Muscle layer of colon (tissue), 2 donors: ENCODE data around the gene GPRC5D.
A peak's percentile ranks its signal among the peaks of the same experiment; 100 is the strongest.

Experiments used
- H3K27ac ChIP-seq: one replicate; pipeline ENCODE4 v1.7.0; 2013; ENCODE audit warnings: low read depth, mild to moderate bottlenecking, low read length, moderate library complexity
- H3K27me3 ChIP-seq, 2 donors: one replicate each; pipeline ENCODE4 v1.7.0; 2013; ENCODE audit warnings: low read length in 2 of 2, mild to moderate bottlenecking in 2 of 2; ENCODE audit not compliant: insufficient read depth in 2 of 2, control insufficient read depth in 1 of 2
- H3K36me3 ChIP-seq: one replicate; pipeline ENCODE4 v1.7.0; 2013; ENCODE audit warnings: mild to moderate bottlenecking, low read length; ENCODE audit not compliant: insufficient read depth
- H3K4me1 ChIP-seq: one replicate; pipeline ENCODE4 v1.7.0; 2013; ENCODE audit warnings: mild to moderate bottlenecking, low read length; ENCODE audit not compliant: insufficient read depth
- H3K4me3 ChIP-seq, 2 donors: one replicate each; pipeline ENCODE4 v1.7.0; 2013; ENCODE audit warnings: low read length in 2 of 2, low read depth in 1 of 2, mild to moderate bottlenecking in 1 of 2, moderate library complexity in 1 of 2
- H3K9ac ChIP-seq: one replicate; pipeline ENCODE4 v1.7.0; 2013; ENCODE audit warnings: low read length
- H3K9me3 ChIP-seq: one replicate; pipeline ENCODE4 v1.7.0; 2013; ENCODE audit warnings: mild to moderate bottlenecking, low read length
- donor health status: abdominal sarcoma.
- donor health status: Adenocarcinoma of cecum.

The GPRC5D gene

DNA sequence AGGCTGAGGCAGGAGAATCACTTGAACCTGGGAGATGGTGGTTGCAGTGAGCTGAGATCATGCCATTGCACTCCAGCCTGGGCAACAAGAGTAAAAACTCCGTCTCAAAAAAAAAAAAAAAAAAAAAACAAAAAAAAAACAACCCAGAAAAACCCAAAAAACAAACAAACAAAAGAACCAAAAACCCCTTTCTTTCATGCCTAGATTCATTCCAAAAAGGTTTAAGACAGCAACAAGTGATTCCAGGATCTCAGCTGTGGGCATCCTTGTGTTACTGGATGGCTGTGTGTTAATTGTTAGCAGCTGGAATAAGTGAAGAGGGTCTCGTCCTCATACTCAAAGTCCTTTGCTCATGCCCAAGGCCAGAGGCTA lies 51.2 kb downstream of the GPRC5D start:
- Histone ChIP-seq H3K27me3 (no peaks in the 10 kb centered on the region), H3K4me1 (peaks cover 6% of the 10 kb centered on the region), H3K9ac (no peak overlapping the region), H3K36me3 (no peaks in the 10 kb centered on the region), H3K9me3 (no peaks in the 10 kb centered on the region), H3K4me3 (no peak overlapping the region), H3K27ac (no peak overlapping the region)

DNA sequence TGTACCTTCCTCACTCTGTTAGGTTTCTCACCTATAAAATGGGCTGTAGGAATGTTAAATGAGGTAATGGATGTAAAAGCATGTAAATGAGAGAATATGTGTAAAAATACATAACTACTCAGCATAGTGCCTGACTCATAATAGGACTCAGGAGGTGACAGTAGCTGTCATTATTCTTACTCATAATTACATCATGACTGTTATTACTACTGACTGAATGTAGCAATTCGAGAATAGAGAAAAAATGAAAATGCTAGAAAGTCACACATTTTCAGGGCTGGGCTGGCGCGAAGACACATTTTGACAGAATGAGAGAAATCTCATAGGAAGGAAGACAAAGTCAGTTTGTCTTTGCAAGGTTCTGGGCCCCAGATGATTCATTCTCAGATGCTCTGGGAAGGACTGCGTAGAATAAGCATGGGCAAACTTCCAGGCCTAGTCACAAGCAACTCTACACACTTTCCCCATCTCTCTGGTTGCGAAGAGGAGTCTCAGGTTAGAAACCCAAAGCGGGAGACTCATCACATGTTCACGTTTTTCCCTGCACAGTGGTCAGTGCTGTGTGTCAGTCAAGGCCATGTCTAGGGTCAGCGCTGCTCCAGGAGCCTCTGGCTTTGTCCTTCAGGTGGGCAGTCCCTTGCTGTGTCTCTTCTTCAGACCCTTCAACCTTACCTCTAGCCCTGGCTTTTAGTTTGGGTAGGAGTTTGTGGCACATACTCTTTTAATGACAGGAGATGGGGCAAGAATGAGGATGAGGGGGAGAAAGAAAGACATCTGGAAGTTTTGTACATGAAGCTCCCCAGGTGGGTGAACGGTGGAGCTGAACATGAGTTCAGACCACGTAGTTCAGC lies 52.2 kb downstream of the GPRC5D start:
- no peaks in the 10 kb centered on the region for H3K36me3 ChIP-seq
- no peaks in the 10 kb centered on the region for H3K27me3 ChIP-seq
- H3K9me3 ChIP-seq = no peaks in the 10 kb centered on the region
- H3K27ac ChIP-seq = no peak overlapping the region
- H3K4me3 ChIP-seq = no peak overlapping the region
- H3K4me1 ChIP-seq = peaks cover 6% of the 10 kb centered on the region
- no peak overlapping the region for H3K9ac ChIP-seq

DNA sequence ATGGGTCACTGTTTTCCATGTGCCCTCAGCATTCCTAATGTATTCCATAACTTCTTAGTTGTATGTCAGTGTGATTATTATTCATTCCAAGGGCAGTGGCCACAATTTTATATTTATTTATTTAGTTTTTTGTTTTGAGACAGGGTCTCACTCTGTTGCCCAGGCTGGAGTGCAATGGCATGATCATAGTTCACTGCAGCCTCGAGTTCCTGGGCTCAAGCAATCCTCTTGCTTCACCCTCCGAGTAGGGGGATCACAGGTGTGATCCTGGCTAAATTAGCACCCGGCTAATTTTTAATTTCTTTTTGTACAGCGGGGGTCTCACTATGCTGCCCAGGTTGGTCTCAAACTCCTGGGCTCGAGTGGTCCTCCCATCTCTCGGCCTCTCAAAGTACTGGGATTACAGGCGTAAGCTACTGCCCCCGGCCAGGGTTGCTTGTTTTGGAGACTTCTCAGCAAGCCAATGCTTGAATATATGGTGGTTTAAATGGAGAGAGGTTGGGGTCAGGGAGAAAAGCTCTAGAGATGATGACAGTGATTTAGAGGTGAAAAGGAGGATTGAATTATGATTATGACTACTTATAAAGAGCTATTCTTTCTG lies 53.0 kb downstream of the GPRC5D start:
- Histone ChIP-seq H3K27me3 (no peaks in the 10 kb centered on the region), H3K36me3 (no peaks in the 10 kb centered on the region), H3K9me3 (no peaks in the 10 kb centered on the region), H3K4me3 (no peak overlapping the region), H3K4me1 (peaks cover 6% of the 10 kb centered on the region), H3K9ac (no peak overlapping the region), H3K27ac (no peak overlapping the region)

DNA sequence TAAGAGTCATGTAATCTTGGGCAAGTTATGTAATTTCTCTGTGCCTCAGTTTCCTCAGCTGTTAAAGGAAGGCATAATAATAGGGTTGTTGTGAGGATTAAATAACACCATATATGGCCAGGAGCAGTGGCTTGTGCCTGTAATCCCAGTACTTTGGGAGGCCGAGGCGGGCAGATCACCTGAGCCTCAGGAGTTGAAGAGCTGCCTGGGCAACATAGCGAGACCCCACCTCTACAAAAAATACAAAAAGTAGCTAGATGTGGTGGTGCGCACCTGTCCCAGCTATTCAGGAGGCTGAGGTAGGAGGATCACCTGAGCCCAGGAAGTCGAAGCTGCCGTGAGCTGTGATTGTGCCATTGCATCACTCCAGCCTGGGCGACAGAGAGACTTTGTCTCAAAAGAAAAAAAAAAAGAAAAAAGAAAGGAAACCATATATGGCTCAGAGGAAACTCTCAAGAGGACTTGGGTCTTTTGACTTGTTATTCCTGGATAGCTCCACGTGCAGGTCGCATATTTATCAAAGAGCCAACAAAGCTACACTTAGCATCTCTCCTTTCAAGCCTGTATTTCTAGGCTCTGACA lies 53.7 kb downstream of the GPRC5D start:
- H3K36me3 ChIP-seq = no peaks in the 10 kb centered on the region
- no peaks in the 10 kb centered on the region for H3K27me3 ChIP-seq
- H3K9me3 ChIP-seq = no peaks in the 10 kb centered on the region
- no peak overlapping the region for H3K27ac ChIP-seq
- no peak overlapping the region for H3K9ac ChIP-seq
- H3K4me3 ChIP-seq = no peak overlapping the region
- peaks cover 6% of the 10 kb centered on the region for H3K4me1 ChIP-seq

DNA sequence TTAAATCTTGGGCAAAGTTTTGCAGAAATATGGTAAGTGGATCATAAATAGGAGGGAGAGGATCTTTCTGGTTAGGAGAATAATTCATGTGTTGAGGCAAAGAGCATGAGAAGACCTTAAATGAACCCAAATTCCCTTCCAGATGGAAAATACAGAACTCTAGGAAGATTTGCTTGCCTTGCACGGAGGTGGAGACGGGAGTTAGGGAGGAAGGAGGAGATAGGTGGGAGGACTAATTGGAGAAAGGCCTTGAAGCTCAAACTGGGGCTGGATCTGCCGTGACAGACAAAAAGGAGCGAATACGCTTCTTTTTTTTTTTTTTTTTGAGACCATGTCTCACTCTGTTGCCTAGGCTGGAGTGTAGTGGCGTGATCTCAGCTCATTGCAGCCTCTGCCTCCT lies 54.7 kb downstream of the GPRC5D start:
- H3K27ac ChIP-seq = no peak overlapping the region
- no peak overlapping the region for H3K9ac ChIP-seq
- no peaks in the 10 kb centered on the region for H3K9me3 ChIP-seq
- no peaks in the 10 kb centered on the region for H3K36me3 ChIP-seq
- peaks cover 6% of the 10 kb centered on the region for H3K4me1 ChIP-seq
- no peaks in the 10 kb centered on the region for H3K27me3 ChIP-seq
- no peak overlapping the region for H3K4me3 ChIP-seq

DNA sequence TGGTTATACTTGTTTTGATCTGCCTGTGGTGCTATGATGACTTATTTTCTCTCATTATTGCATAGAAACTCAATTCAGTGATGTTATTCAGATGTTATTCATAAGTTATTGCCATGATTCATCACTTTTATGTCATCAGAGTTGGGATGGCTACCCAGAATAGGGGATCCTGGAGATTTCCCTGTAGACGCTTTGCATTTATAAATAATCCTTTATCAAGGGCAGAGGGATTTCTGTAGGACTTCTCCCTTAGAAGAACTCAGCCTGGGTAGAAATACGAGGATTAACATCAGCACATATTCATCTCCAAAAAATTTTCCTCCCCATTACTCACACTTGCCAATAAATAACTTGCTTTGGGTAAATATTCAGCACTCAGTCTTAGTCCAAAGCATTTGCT lies 55.7 kb downstream of the GPRC5D start:
- H3K27ac ChIP-seq = no peak overlapping the region

DNA sequence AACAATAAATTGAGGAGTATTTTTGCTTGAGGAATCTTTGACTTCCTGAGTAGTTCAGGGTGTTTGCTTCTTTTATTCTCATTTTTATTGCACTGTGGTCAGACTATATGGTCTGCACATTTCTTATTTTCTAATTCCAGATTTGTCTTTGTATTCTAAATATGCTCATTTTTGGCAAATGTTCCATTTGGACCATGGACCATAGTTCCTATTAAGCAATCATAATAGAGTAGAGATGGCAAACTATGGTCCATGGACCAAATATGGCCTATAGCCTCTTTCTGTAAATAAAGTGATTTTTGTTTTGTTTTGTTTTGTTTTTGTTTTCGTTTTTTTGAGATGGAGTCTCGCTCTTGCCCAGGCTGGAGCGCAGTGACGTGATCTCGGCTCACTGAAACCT lies 58.5 kb downstream of the GPRC5D start:
- H3K4me3 ChIP-seq = no peak overlapping the region
- peaks cover 0 to 10% of the 10 kb centered on the region in 2 donors for H3K27me3 ChIP-seq
- no peaks in the 10 kb centered on the region for H3K9me3 ChIP-seq
- no peaks in the 10 kb centered on the region for H3K36me3 ChIP-seq
- H3K27ac ChIP-seq = no peak overlapping the region
- H3K9ac ChIP-seq = no peak overlapping the region
- peaks cover 4% of the 10 kb centered on the region for H3K4me1 ChIP-seq

More for the DNA sequence above, 55.7 kb downstream of the GPRC5D start:
- Histone ChIP-seq H3K36me3 (no peaks in the 10 kb centered on the region), H3K9me3 (no peaks in the 10 kb centered on the region), H3K27me3 (peaks cover 0 to 4% of the 10 kb centered on the region in 2 donors), H3K4me1 (peaks cover 6% of the 10 kb centered on the region), H3K9ac (no peak overlapping the region), H3K4me3 (no peak overlapping the region)

DNA sequence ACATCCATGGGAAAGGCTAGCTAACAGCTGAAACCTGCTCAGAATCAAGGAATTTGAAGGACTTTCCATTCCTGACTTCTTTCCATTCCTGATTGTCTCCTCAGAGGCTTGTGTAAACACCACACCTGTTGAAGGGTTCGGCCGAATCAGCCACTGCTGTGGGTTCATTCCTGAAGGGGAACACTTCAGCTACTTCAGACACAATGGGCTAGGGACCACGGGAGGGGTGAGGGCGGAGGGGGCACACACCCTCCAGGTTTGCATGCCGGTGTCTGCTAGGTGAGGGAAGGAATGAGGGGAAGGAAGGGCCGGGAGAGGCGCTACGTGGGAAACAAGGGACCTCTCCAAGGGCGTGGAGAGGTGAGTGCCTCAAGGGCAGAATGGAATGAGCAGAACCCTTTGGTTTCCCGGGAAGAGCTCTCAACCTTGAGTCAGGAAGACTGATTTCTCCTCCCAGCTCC lies 59.3 kb downstream of the GPRC5D start:
- H3K36me3 ChIP-seq = no peaks in the 10 kb centered on the region
- peaks cover 4% of the 10 kb centered on the region for H3K4me1 ChIP-seq
- peaks cover 0 to 10% of the 10 kb centered on the region in 2 donors for H3K27me3 ChIP-seq
- H3K9me3 ChIP-seq = no peaks in the 10 kb centered on the region
- H3K27ac ChIP-seq = no peak overlapping the region
- H3K4me3 ChIP-seq = no peak overlapping the region
- no peak overlapping the region for H3K9ac ChIP-seq

DNA sequence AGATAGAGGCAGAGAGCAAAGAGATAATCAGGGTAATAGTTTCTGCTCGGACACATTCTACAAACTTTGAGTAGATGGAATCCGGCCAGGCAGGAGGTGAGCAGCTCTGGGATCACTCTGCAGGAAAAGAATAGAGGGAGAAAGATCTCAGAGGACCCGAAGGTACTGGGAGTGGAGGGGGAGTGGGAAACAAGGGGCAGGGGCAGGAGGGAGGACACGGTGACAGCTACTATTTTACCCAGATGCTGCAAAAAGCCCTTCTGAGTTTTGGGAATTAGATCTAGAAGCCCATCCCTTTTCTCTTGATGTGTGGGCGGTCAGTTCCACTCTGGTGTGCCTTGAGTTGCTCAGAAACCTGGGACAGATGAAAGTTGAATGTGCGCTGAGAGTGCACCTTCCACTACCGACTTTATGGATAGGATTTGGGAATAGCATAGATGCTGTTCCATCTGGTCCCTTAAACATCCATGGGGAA lies 60.1 kb downstream of the GPRC5D start:
- H3K9me3 ChIP-seq = no peaks in the 10 kb centered on the region
- H3K4me3 ChIP-seq = peak overlapping the region; percentile 68 to 69
- peak overlapping the region; percentile 38 for H3K9ac ChIP-seq
- peaks cover 0 to 10% of the 10 kb centered on the region in 2 donors for H3K27me3 ChIP-seq
- H3K36me3 ChIP-seq = no peaks in the 10 kb centered on the region
- H3K4me1 ChIP-seq = peaks cover 4% of the 10 kb centered on the region
- H3K27ac ChIP-seq = peak overlapping the region; percentile 32

DNA sequence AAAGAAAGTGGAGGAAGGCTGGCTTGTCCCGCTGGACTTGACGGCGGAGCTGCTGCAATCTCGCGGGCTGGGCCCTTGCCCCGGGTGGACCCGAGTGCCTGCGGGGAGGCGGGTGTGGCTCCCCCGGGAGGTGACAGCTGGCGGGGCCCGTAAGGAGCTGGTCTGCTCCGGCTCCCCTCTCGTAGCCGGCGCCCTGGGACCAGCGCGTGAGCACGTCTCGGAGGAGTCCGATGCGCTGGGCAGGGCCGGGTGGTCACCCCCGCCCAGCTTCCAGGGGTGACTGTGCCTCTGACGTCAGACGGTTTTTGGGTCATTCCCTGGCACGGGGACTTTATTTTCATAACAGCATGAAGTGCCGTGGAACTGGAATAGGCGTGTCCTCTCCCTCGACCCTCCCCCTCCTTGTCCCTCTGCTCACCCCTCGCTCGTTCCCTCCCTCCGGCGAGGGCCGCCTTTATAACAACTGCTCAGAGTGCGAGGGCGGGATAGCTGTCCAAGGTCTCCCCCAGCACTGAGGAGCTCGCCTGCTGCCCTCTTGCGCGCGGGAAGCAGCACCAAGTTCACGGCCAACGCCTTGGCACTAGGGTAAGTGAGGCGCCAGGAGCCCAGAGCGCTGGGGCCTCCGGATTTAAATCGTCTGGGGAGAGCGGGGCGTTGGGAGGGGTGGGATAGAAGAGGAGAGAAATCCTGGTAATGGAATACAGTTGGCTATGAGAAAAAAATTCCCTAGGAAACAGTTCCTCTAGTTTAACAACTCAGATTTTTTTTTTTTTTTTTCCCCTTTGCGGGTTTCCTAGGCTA lies 60.7 kb downstream of the GPRC5D start, which contains the start of gene GPRC5A:
TSS of gene GPRC5A (plus strand) at position 483 of the 801 bp plus-strand sequence. CDS start 16,688 bp downstream, outside the sequence.
- Histone ChIP-seq H3K27ac (peak within 1 kb of the TSS; percentile 32), H3K4me1 (peaks cover 4% of the 10 kb centered on the region), H3K36me3 (no peaks in the 10 kb centered on the region), H3K9ac (peak within 1 kb of the TSS; percentile 38), H3K4me3 (peak within 1 kb of the TSS; percentile 68 to 69), H3K9me3 (no peaks in the 10 kb centered on the region), H3K27me3 (peaks cover 0 to 10% of the 10 kb centered on the region in 2 donors)
